K562 (cell line): ENCODE measurements around the gene DTNBP1. TPM values are rescaled to one million over a fixed set of nuclear protein-coding genes. Genes with fewer than 3 reads are reported as not detected.

ENCODE experiments used
- CBX5 ChIP-seq: IDR thresholded peaks from 2 replicates; pipeline ENCODE4 v1.6.1; 2014; ENCODE audit warnings: low read depth, borderline replicate concordance
- CEBPB ChIP-seq: fragments of 450-650 bp; IDR thresholded peaks from 2 replicates; pipeline ENCODE4 v1.6.1; 2016; ENCODE audit warnings: missing genetic modification characterization, missing compliant biosample characterization
- CREM ChIP-seq: IDR thresholded peaks from 2 replicates; pipeline ENCODE4 v1.6.1; 2014; ENCODE audit warnings: antibody characterized with exemption, low read depth
- CTBP1 ChIP-seq: fragments of 450-650 bp; IDR thresholded peaks from 2 replicates; pipeline ENCODE4 v1.6.1; 2016; ENCODE audit warnings: borderline replicate concordance
- ILK ChIP-seq: fragments of 450-650 bp; IDR thresholded peaks from 2 replicates; pipeline ENCODE4 v1.6.1; 2016; ENCODE audit warnings: missing genetic modification characterization, low read depth, mild to moderate bottlenecking, missing compliant biosample characterization, moderate library complexity, borderline replicate concordance
- L3MBTL2 ChIP-seq: fragments of 450-650 bp; IDR thresholded peaks from 2 replicates; pipeline ENCODE4 v1.6.1; 2016; ENCODE audit warnings: mild to moderate bottlenecking, moderate library complexity
- MITF ChIP-seq: IDR thresholded peaks from 2 replicates; pipeline ENCODE4 v1.6.1; 2014; ENCODE audit warnings: antibody characterized with exemption
- NR2C1 ChIP-seq, 2 experiments: fragments of 450-650 bp; IDR thresholded peaks; 2 replicates each; pipeline ENCODE4 v1.6.1; 2017; ENCODE audit warnings: mild to moderate bottlenecking in 2 of 2, antibody characterized with exemption in 1 of 2, inconsistent platforms in 1 of 2, missing compliant biosample characterization in 1 of 2, missing genetic modification characterization in 1 of 2
- ZNF445 ChIP-seq: fragments of 250-450 bp; sonication (Bioruptor Pico); IDR thresholded peaks from 2 replicates; pipeline ENCODE4 v1.4.0; 2020; ENCODE audit warnings: low read depth, mild to moderate bottlenecking, moderate library complexity
- polyA plus RNA-seq, 8 experiments: library from polyadenylated mRNA; depleted of rRNA in 4 of 8; stranded (reverse) in 5 of 8; unstranded in 3 of 8; fragments of >200 nt; fragmentation: Nextera tagmentation in 2 of 8; fragmentation: Illumina TruSeq in 1 of 8; extraction: Ambion mirVana in 2 of 8; extraction: Trizol in 1 of 8; gene quantifications; 2 replicates each; pipeline versions ENCODE4 v1.2.1 to v1.2.3, GENCODE V29; 2011 to 2014; ENCODE audit warnings: inconsistent platforms in 1 of 8, missing spikeins in 1 of 8
- total RNA-seq, 7 experiments: library from RNA; depleted of rRNA in 6 of 7; stranded (reverse); fragments of >200 nt in 6 of 7; fragmentation: Illumina TruSeq in 2 of 7; extraction: Trizol in 2 of 7; gene quantifications; 2 replicates each; pipeline versions ENCODE4 v1.2.1 to v1.2.3, GENCODE V29; 2011 to 2021; ENCODE audit warnings: low replicate concordance in 1 of 7
- TF ChIP-seq, protein P1 (sequence below): IDR thresholded peaks from 2 replicates; pipeline ENCODE4 v1.6.1; 2011; ENCODE audit not compliant: insufficient read length; ENCODE audit errors: extremely low read depth
- TF ChIP-seq, protein P2 (sequence below): fragments of 200-600 bp; sonication (generic); IDR thresholded peaks from one replicate; pipeline ENCODE4 v1.6.1; 2012; ENCODE audit warnings: mild to moderate bottlenecking, low read depth, low read length, inconsistent platforms

The DTNBP1 gene
- total and polyA plus RNA-seq, 9 of the 15 experiments (the other 6 are each of a cell fraction or from before 2014, with no cell fraction given), result 16.7 to 54.5 (median 21.4) TPM

- TF ChIP-seq, protein P1, sequence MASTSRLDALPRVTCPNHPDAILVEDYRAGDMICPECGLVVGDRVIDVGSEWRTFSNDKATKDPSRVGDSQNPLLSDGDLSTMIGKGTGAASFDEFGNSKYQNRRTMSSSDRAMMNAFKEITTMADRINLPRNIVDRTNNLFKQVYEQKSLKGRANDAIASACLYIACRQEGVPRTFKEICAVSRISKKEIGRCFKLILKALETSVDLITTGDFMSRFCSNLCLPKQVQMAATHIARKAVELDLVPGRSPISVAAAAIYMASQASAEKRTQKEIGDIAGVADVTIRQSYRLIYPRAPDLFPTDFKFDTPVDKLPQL, result no peak
- TF ChIP-seq CREM (no peak), NR2C1 (IDR thresholded peaks at IDR 0.05) (no peak), NR2C1 (tag; IDR thresholded peaks at IDR 0.05) (no peak), ZNF445 (CRISPR knock-in tag) (no peak), CEBPB (tag) (no peak), L3MBTL2 (no peak), MITF (no peak), CTBP1 (no peak), CBX5 (no peak), ILK (tag) (no peak)
- TF ChIP-seq, protein P2, sequence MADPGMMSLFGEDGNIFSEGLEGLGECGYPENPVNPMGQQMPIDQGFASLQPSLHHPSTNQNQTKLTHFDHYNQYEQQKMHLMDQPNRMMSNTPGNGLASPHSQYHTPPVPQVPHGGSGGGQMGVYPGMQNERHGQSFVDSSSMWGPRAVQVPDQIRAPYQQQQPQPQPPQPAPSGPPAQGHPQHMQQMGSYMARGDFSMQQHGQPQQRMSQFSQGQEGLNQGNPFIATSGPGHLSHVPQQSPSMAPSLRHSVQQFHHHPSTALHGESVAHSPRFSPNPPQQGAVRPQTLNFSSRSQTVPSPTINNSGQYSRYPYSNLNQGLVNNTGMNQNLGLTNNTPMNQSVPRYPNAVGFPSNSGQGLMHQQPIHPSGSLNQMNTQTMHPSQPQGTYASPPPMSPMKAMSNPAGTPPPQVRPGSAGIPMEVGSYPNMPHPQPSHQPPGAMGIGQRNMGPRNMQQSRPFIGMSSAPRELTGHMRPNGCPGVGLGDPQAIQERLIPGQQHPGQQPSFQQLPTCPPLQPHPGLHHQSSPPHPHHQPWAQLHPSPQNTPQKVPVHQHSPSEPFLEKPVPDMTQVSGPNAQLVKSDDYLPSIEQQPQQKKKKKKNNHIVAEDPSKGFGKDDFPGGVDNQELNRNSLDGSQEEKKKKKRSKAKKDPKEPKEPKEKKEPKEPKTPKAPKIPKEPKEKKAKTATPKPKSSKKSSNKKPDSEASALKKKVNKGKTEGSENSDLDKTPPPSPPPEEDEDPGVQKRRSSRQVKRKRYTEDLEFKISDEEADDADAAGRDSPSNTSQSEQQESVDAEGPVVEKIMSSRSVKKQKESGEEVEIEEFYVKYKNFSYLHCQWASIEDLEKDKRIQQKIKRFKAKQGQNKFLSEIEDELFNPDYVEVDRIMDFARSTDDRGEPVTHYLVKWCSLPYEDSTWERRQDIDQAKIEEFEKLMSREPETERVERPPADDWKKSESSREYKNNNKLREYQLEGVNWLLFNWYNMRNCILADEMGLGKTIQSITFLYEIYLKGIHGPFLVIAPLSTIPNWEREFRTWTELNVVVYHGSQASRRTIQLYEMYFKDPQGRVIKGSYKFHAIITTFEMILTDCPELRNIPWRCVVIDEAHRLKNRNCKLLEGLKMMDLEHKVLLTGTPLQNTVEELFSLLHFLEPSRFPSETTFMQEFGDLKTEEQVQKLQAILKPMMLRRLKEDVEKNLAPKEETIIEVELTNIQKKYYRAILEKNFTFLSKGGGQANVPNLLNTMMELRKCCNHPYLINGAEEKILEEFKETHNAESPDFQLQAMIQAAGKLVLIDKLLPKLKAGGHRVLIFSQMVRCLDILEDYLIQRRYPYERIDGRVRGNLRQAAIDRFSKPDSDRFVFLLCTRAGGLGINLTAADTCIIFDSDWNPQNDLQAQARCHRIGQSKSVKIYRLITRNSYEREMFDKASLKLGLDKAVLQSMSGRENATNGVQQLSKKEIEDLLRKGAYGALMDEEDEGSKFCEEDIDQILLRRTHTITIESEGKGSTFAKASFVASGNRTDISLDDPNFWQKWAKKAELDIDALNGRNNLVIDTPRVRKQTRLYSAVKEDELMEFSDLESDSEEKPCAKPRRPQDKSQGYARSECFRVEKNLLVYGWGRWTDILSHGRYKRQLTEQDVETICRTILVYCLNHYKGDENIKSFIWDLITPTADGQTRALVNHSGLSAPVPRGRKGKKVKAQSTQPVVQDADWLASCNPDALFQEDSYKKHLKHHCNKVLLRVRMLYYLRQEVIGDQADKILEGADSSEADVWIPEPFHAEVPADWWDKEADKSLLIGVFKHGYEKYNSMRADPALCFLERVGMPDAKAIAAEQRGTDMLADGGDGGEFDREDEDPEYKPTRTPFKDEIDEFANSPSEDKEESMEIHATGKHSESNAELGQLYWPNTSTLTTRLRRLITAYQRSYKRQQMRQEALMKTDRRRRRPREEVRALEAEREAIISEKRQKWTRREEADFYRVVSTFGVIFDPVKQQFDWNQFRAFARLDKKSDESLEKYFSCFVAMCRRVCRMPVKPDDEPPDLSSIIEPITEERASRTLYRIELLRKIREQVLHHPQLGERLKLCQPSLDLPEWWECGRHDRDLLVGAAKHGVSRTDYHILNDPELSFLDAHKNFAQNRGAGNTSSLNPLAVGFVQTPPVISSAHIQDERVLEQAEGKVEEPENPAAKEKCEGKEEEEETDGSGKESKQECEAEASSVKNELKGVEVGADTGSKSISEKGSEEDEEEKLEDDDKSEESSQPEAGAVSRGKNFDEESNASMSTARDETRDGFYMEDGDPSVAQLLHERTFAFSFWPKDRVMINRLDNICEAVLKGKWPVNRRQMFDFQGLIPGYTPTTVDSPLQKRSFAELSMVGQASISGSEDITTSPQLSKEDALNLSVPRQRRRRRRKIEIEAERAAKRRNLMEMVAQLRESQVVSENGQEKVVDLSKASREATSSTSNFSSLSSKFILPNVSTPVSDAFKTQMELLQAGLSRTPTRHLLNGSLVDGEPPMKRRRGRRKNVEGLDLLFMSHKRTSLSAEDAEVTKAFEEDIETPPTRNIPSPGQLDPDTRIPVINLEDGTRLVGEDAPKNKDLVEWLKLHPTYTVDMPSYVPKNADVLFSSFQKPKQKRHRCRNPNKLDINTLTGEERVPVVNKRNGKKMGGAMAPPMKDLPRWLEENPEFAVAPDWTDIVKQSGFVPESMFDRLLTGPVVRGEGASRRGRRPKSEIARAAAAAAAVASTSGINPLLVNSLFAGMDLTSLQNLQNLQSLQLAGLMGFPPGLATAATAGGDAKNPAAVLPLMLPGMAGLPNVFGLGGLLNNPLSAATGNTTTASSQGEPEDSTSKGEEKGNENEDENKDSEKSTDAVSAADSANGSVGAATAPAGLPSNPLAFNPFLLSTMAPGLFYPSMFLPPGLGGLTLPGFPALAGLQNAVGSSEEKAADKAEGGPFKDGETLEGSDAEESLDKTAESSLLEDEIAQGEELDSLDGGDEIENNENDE, result no peak
These were observed 40.6 kb downstream of the DTNBP1 start (continued) for GRCh38 chr6:15622045-15622740.
